ENCODE results near the gene HOXC5.

The HOXC5 gene

DNA sequence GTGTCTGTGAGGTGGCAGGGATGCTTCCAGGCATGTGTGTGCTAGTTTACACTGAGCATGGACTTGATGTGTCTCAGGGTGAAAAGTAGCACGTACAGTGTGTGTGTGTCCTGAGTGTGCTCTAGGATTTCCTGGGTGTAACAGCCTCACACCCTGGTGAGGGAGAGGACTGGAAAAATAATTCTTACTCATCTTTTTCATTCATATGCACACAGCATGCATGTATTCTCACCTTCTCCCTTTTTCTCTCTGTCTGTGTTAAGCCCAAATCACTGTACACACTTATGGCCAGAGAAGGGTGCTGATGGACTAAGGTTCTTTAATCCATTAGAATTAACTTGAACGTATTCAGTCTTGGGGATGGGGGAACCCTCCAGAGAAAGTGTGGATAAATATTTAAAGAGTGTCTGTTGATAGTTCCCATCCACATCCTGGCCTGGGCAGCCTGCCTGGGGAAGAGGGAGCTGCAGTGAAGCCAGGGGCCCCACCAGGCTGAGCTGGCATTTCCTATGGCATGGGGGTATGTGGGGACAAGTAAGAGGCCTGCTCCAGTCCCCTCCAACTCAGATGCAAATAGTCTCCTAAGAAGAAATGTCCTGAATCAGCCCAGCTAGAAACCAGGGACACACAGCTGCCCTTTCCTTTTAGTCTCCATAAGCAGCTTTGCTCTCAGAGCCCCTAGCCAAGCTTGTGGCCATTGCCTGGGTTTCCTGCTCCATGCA is 25.2 kb upstream of the HOXC5 start:
- TF ChIP-seq POLR2A (IDR thresholded peaks at IDR 0.05; ENCODE audit: low read depth, low read length), result no peak
- DNase-seq (ENCODE audit: insufficient read length, low spot score), result no peak
- FAIRE-seq, result no peak

DNA sequence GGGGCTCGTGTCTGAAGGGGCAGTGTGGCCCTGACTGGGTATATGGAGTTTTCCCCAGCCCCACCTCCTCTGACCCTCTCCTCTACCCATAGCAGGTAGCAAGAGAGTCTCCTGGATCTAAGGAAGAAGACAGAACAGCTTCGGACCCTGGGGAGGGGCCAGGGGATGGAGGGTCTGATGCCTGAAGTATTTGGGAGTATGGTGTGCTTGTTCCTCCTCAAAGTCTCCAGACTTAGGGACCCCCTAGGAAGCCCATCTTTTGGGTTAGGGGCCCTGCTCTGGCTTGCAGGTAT is 24.6 kb upstream of the HOXC5 start:
- no peak for FAIRE-seq
- DNase-seq (ENCODE audit: insufficient read length, low spot score), result no peak
- no peak for TF ChIP-seq POLR2A (IDR thresholded peaks at IDR 0.05; ENCODE audit: low read depth, low read length)

DNA sequence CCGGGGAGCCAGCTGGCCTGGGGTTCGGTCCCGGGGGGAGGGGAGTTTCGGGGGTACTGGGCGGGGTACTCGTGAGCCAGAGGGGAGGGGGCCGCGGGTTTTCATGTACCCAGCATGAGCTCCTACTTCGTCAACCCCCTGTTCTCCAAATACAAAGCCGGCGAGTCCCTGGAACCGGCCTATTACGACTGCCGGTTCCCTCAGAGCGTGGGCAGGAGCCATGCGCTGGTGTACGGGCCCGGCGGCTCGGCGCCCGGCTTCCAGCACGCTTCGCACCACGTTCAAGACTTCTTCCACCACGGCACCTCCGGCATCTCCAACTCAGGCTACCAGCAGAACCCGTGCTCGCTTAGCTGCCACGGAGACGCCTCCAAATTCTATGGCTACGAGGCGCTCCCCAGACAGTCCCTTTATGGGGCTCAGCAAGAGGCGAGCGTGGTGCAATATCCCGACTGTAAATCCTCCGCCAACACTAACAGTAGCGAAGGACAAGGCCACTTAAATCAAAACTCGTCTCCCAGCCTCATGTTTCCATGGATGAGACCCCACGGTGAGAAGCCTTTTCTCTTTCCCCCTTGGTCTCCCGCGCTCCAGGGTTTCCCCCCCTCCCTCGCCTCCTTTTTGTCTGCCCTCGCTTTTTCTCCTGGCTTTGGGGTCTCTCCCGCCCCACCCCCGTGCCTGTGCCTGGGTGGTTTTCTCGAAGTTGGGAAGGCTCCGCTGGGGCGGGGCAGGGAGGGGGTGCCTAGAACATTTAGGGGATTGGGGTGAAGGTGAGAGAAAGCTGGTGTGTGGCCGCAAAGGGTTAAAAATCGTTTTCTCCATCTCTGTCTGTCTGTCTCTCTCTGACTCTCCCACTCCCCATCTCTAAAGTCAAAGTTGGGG is 23.4 kb upstream of the HOXC5 start:
- no peak for DNase-seq (ENCODE audit: insufficient read length, low spot score)
- no peak for TF ChIP-seq POLR2A (IDR thresholded peaks at IDR 0.05; ENCODE audit: low read depth, low read length)
- no peak for FAIRE-seq

DNA sequence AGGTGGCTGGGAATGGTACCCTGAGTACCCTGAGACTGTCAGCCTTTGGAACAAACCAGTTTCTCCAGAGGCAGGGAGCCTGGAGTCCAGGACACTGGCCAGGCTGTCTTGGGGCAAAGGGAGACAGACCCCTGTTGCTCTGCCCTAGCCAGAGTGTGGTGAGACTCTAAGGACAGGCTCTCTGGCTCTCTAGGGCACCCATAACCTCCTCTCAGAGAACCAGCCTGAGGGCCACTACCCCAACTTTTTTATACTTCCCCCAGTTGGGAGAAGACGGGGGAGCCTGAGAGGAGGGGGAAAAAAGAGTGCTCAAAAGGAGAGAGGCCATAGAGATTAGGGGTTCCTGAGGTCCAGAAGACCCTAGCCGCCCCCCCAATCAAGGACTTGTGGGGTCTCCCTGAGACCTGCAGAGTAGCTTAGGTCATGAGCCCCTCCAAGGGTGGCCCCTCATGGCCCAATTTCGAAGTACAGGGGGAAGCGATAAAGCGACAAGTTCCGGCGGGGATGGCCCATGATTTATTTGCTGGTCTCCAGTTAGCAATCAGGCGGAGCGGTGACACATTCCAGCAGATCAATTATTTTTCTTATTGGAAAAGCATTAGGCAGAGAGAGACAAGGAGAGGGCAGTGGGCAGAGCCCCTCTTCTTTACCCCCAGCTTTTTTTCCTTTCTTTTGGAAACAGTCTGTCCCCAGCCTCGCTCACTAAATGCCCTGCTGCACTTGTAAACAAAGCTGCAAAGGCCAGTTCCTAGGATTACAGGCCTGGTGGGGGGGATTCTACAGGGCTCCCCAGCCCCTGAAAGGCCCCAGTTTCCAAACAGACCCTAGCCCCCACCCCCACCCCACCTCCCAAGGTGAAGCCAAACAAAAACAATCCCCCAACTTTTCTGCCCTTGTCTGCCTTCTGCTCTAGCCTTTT is 22.5 kb upstream of the HOXC5 start:
- DNase-seq (ENCODE audit: insufficient read length, low spot score) (no peak), FAIRE-seq (no peak)

DNA sequence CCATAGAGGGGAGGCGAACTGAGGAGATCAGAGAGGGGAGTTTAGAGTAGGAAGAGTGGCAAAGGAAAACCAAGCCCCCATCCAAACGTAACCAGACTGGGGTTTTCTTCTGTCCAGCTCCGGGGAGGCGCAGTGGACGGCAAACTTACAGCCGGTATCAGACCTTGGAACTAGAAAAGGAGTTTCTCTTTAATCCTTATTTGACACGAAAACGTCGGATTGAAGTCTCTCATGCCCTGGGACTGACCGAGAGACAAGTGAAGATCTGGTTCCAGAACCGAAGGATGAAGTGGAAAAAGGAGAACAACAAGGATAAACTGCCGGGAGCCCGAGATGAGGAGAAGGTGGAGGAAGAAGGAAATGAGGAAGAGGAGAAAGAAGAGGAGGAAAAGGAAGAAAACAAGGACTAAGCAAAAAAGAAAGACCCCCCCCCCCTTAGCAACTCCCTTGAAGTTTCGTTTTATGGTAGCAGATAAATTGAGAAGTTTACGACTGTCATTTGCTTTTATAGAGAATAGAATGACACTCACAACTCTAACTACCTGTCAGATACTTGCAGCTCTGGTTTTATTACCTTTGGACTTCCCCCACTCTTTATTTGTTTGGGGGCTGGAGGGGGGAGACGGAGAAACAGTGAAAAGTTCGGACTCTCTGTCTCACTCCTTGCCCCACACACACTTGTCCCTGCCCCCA is 21.7 kb upstream of the HOXC5 start:
- no peak for DNase-seq (ENCODE audit: insufficient read length, low spot score)
- no peak for FAIRE-seq
- no peak for TF ChIP-seq POLR2A (IDR thresholded peaks at IDR 0.05; ENCODE audit: low read depth, low read length)

More for the DNA sequence above, 22.5 kb upstream of the HOXC5 start:
- no peak for TF ChIP-seq POLR2A (IDR thresholded peaks at IDR 0.05; ENCODE audit: low read depth, low read length)

DNA sequence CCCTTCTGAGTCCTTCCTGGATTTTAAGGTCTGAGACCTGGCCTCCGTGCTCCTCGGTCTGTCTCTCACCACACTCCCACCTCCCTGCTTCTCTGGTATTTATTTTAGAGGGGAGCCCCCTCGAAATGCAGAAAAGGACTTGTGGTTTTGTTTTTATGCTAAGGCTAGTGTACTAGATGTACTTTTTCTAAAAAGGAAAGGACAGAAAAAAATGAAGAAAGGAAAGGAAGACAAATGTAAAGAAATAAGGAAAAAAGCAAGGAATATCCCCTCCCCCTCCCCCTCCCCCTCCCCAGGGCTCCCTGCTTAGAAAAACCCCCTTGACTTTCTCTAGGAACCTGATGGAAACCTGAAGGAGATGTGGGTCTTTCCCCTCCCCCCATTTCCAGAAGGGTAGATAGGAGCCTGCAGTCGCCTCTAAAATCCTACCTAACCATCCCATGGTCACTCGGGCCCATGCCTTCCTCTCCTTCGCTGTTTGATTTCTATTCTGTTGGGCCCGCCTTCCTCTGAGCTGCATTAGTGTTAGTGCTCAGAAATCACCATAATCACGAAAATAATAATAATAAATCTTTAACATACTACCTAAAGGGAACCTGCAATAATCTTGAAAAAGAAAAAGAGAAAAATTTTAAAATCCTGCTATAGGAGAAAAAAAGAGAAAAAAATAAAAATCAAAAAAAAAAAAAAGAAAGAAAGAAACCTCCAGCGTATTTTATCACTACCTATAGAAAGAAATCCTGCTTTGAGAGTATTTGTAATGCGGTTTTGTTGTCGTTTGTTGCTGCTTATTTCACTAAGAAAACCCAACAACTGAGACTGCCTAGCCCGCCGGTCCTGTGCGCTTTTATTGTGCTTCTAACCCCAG is 21.0 kb upstream of the HOXC5 start:
- DNase-seq (ENCODE audit: insufficient read length, low spot score) (no peak), FAIRE-seq (no peak)
- no peak for TF ChIP-seq POLR2A (IDR thresholded peaks at IDR 0.05; ENCODE audit: low read depth, low read length)

DNA sequence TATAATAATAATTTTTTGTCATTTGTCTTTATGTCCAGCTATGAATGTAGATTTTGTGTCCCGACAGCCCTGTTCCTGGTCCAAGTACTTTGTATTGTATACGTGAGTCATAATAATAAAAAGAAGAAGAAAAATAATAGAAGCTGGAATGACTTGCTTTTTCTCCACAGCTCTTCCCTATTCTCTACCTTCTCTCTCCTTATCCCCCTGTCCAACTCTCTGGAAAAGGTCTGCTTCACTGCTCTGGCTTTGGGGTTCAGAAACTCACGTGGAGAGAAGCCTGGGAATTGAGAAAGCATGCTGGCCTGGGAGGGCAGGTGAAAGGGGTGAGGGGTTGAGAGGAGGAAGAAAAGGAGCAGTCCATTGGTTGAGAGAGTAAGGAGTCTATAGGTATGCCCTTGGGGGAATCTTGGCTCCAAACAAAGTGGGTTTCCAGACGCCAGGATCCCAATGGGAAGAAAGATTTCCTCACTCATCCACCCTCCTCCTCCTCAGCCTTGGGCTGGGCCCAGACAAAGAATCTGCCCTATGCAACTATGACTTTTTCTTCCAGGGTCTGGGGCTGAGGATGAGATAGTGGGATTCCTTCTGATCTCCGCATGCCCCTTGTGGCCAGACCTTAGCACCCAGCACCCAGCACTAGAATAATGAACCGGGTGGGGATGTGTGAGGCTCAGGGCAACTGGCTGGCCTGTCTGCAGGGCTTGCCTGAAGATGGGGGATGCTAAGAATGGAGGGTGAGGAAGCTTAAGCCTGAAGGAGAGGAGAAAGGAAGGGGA is 20.0 kb upstream of the HOXC5 start:
- DNase-seq (ENCODE audit: insufficient read length, low spot score), result no peak
- no peak for TF ChIP-seq POLR2A (IDR thresholded peaks at IDR 0.05; ENCODE audit: low read depth, low read length)
- no peak for FAIRE-seq

DNA sequence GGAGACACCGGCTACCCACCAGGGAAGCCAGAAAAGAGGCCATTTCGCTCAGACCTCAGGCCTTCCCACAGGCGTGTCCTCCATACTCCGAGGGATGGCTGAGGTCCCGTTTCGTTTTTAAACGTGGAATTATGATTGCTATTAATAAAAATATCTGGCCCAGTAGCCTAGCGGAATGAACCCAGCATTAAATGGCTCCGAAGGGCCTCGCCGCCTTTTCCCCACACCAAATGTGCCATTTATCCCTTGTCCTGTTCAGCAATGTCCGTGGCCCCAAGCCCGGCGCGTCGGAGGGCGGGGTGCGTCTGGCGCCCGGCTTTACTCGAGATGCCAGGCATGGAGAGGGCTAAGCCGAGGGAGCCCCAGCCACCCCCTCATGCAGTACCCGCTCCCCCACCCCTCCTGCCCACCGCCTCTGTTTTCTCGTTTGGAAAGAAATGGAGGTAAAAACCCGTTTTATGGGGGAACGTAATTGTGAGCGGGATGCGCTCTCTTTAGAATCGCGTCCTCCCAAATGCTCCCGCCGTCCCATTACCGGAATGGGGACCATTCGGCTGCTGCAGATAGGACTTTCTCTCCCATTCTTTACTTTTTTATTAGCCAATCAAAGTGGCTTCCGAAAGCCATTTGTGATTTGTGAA is 18.4 kb upstream of the HOXC5 start:
- no peak for DNase-seq (ENCODE audit: insufficient read length, low spot score)
- no peak for TF ChIP-seq POLR2A (IDR thresholded peaks at IDR 0.05; ENCODE audit: low read depth, low read length)
- FAIRE-seq, result no peak

DNA sequence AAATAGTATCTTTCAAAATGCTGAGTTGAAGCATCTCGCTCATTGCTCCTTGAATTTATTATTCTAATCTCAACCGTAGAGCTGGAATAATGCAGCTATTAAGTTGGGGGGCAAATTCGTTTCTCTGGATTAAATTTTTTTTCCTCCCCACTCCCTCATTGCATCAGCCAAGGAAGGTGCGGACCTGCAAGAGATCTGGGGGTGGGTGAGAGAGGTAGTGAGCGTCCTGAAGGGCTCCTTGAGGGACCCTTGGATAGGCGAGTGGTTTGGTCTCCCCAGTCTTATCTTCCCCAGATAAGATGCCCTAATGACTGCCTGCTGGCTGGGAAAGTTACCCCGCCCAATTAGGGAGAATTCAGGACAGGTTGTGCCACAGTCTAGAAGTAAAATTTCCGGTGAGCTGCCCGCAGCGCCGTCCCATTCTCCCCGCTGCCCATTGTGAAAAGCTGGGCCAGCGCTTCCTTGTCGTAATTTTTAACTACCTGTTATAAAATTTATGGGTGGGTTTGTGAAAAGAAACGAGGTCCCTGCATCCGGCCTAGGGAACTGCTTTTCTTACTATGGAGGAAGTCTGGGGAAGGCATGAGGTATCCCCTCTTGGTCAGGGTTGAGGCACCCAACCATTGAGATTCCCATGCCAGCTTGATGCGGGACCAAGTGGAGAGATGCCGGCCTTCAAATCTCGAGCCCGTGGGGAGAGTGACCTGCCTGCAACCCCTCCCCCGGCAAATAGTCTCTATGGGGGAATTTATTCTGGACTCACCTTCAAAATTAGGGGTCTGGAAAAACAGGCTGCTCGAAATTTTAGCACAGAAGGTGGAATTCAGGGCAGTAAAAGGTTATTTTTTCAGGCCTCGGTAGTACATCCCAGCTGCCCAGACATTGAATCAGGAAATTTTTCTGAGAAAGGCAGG is 17.6 kb upstream of the HOXC5 start:
- DNase-seq (ENCODE audit: insufficient read length, low spot score) (no peak), FAIRE-seq (no peak)
- TF ChIP-seq POLR2A (IDR thresholded peaks at IDR 0.05; ENCODE audit: low read depth, low read length), result no peak

DNA sequence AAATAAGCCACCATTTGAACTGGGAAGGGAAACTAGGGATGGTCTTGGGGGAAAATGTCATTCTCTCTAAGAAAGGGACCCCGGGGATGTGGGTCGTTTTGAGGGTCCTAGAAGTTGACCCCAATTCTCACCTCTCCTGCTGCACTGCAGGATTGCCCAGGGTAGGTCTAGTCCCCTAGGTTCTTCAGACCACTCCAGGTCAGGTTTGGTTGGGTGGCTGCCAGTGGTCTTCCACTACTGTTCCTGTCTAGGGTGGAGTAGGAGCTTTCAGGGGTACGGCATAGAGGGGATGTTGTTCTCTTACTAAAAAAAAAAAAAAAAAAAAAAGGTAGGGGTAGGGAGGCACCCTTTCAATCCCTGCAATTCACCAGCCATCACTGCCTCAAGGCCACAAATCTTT is 16.8 kb upstream of the HOXC5 start:
- no peak for TF ChIP-seq POLR2A (IDR thresholded peaks at IDR 0.05; ENCODE audit: low read depth, low read length)
- FAIRE-seq (no peak), DNase-seq (ENCODE audit: insufficient read length, low spot score) (no peak)

All from H54 (cell line).